EH (cell line): ENCODE results near the gene PHLDB1.
"Not testable (repeated sequence)": the region's sequence is repeated elsewhere in the genome, so short reads cannot be mapped to it uniquely, and the experiment has no call there.

ENCODE experiments used
- DNase-seq: peaks from one replicate; pipeline ENCODE4 v3.0.0-alpha.2; 2015; ENCODE audit warnings: low read depth

The PHLDB1 gene

DNA sequence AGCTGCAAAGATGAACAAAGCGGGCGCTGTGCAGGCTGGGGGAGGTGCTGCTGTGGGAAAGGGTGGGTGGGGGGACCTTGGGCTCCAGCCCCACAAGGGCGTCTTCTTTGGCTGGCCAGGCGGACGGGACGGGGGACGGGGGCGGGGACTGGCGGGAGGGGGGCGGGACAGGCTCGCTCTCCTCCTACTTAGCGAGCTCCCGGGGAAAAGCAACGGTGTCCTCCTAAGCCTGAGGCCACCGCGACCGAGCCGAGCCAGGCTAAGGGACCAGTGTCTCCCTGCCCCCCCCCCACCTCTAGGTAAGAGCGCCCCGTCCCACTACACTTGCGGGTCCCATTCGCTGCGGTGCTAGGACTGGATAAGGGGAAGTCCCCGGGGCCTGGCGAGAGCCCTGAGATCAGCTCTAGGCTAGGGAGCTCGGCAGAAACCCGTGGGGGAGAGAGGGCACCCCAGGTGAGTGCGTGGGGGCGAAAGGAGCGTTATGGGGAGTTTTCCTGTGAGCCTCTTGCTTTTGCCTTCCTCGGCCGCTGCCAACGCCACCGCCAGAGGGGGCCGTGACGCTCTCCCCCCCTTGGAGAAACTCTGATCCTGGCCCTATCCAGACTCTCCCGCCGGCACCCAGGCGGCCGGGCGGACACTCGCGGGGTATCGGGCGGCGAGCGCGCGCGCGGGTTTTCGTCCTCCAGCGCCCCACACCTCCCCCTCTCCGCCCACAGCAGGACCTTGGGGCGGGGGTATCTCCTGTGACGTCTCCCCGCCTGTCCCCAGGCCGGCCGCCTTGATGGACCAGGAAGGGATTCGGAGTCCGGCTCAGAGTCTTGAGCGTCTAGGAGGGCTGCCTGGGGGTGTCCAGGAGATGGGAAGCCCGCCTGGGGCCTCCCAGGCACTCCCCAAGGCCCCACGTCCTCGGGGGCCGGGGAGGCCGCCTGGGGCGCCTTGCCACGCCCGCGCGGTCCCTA lies at the start of gene PHLDB1:
Gene PHLDB1 (plus strand): TSS at position 215 of the 959 bp plus-strand sequence. CDS start 6,222 bp downstream, outside the sequence.
- peak; percentile 78 for DNase-seq

DNA sequence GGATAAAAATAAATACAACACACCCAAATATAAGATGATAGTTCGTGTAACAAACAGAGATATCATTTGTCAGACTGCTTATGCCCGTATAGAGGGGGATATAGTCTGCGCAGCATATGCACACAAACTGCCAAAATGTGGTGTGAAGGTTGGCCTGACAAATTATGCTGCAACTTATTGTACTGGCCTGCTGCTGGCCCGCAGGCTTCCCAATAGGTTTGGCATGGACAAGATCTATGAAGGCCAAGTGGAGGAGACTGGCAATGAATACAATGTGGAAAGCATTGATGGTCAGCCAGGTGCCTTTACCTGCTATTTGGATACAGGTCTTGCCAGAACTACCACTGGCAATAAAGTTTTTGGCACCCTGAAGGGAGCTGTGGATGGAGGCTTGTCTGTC lies 46.6 kb upstream of the PHLDB1 start:
- DNase-seq, result no peak

DNA sequence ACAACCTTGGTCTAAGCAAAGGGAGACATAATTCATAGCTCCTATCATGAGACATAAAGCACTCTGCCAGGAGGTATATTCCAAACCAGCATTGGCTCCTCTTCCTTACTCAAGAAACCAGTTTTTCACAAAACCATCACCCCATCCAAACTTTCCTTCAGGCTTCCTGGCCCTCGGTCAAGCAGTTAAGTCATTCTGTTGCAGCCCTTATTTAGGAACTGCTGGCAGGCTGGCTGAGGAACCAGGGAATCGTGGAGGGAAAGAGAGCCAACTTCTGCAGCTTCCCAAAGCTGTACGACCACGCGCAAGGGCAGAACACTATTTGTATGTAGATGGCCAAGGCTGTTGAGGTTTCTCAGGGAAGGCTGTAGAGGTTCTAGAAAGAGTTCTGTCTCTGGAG lies 42.4 kb upstream of the PHLDB1 start:
- peak; percentile 8 for DNase-seq

DNA sequence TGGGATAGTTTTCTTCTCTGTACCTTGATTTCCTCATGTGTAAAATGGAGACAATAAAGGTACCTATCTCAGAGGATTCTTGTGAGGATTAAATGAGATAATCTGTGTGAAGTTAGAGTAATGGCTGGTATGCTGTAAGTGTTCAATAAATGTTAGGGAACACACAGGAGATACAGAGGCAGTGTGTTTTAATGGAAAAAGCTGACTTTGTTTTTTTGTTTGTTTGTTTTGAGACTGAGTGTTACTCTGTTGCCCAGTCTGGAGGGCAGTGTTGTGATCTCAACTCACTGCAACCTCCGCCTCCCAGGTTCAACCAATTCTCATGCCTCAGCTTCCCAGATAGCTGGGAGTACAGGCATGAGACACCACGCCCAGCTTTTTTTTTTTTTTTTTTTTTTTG lies 37.7 kb upstream of the PHLDB1 start:
- DNase-seq, result no peak

DNA sequence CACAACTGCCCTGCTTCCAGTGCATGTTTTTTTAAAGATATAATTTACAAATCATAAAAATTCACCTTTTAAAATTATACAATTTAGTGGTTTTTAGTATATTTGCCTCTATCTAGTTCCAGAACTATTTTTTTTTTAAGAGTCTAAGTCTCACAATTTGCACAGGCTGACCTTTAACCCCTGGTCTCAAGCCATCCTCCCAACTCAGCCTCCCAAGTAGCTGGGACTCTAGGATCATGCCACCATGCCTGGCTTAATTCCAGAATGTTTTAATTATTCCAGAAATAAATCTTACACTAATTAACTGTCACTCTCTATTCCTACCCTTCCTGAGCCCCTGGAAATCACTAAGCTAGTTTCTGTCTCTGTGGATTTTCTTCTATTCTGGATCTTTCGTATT lies 36.6 kb upstream of the PHLDB1 start:
- no peak for DNase-seq

DNA sequence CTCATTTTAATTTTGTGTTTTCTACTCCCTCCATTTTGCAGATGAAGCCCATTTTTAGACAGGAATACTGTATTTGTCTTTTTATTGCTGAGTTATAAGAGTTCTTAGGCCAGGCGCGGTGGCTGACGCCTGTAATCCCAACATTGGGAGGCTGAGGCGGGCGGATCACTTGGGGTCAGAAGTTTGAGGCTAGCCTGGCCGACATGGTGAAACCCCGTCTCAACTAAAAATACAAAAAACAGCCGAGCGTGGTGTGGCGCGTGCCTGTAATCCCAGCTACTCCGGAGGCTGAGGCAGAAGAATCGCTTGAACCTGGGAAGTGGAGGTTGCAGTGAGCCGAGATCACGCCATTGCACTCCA lies 35.7 kb upstream of the PHLDB1 start:
- DNase-seq, result peak; percentile 22

DNA sequence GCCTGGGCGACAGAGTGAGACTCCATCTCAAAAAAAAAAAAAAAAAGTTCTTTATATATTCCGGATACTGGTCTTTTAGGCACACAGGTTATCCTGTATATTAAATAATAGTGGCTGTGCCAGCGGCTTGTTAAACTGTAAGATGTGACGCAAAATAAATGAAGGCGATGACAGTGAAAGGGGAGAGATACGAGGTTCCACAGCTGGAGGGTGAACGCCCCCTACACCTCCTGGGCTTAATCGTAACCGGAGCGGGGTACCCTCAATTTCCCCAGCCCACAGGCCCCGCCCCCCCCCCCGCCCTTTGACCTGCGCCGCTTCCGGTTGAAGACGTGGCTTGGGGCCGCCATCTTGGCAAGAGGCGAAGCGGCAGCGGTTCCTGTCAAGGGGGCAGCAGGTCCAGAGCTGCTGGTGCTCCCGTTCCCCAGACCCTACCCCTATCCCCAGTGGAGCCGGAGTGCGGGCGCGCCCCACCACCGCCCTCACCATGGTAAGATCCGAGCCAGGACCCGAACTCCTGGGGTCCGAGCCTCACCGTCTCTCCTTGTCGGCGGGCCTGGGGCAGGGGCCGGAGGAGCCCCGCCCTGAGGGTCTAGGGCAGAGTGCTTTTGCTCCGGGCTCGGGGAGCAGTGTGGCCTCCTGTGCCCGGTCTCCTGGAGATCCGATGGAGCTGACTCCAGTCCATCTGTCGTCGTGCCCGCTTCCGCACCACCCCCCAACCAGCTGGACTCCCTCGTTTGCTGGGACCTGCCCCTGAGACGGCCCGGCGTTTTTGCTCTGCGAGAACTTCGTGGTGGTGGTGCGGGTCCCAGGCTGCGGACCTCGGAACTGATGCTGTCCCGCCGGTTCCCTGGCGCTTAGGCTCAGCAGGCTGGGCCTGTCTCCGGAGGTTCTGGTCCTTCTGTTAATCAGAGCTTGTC lies 35.1 kb upstream of the PHLDB1 start, which contains the start of gene ARCN1:
Gene ARCN1 (plus strand): TSS at position 349 of the 920 bp plus-strand sequence. CDS start 139 bp downstream, at position 488.
- peak; percentile 82 for DNase-seq

DNA sequence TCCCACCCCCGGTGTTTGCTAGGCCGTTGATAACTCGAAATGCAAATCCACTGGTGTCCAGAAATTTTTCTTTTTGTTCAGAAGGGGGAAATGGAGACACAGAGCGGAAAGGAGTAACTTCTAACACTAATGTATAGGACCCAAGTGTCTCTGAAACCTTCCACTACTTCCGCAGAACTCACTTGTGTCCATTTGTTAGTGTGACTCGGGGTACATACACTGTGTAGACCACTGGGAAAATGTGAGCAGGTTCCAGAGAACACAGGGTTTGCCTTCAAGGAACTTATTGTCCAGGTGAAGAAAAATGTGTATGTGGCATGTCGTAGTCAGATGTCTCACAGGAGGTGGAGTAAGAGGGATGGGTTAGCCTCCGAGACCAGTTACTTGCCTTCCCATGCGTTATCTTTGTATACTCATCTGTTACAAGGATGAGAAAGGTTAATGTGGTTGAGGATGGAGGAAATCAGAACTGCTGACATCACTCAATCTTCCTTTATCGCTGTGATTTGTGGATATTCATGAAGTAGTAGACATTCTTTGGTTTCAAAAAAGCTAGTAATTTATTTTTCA lies 34.3 kb upstream of the PHLDB1 start:
- DNase-seq, result peak; percentile 72

DNA sequence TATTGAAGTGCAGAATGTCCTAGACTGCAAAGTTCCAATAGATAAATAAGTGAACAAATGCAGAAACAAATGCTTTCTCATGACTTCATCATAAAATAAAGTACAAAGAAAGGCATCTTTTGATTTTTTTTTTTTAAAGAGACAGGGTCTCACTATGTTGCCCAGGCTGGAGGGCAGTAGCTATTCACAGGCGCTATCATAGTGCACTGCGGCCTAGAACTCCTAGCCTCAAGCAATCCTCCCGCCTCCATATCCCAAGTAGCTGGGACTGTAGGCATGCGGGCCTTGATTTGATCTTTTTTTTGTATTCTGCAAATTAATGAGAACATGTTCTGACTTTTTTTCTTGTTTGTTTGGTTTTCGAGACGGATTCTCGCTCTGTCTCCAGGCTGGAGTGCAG lies 32.8 kb upstream of the PHLDB1 start:
- DNase-seq, result peak; percentile 17

DNA sequence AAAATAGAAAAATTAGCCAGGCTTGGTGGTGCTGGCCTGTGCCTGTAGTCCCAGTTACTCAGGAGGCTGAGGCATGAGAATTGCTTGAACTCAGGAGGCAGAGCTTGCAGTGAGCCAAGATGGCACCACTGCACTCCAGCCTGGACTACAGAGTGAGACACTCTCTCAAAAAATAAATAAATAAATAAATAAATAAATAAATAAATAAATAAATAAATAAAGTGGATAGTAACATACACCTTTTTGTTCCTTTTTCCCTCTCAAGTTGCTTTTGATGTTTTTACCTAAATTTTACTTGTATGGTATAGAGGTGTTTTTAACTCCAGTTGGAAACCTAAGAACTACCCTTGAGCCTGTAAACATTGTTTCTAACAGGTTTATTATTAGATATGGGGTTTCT lies 29.4 kb upstream of the PHLDB1 start:
- not testable (repeated sequence) for DNase-seq

DNA sequence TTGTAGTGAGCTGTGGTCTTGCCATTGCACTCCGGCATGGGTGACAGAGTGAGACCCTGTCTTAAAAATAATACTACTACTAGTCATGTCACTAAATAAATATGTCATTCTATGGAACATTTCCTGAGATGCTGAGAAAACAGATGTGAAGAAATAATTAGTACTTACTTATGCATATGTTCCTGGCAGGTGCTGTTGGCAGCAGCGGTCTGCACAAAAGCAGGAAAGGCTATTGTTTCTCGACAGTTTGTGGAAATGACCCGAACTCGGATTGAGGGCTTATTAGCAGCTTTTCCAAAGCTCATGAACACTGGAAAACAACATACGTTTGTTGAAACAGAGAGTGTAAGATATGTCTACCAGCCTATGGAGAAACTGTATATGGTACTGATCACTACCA lies 26.4 kb upstream of the PHLDB1 start:
- no peak for DNase-seq

DNA sequence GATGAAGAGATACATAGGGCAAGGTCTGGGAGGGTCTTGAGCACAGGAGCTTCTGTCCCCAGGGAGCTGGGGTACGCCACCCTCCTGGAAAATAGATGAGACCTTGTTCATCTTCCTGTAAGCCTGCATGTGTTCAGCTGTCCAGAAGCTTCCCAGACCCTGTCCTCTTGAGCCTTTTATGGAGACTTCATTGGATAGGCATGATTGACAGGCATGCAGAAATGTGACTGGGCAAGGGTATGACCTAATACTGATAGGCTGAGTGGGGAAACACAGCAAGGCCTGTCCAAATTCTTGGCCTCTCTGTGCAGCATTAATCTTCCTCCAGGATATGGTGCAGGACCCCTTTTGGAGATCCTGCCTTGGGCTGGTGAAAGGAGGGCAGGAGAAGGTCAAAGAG lies 19.5 kb upstream of the PHLDB1 start:
- DNase-seq, result no peak

DNA sequence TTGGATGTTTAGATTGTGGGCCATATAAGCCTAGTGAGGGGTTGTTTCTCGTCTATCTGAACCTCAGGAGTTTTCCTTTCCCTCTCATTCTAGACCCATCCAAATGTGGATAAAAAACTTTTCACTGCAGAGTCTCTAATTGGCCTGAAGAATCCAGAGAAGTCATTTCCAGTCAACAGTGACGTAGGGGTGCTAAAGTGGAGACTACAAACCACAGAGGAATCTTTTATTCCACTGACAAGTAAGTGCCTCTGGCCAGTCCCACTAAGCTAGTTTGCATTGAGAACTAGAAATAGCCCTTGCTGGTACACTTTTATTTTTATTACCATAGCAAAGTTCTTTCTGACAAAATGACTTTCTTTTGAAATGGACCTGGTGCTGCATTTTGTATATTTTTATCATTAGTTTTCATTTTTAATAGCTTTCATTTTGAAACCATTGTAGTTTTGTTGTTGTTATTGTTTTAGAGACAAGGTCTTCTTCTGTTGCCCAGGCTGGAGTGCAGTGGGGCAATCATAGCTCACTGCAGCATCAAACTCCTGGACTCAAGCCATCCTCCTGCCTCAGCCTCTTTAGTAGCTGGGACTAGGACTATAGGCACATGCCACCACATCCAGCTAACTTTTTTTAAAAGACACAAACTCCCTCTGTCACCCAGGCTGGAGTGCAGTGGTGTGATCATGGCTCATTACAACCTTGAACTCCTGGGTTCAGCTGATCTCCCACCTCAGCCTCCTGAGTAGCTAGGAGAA lies 14.6 kb upstream of the PHLDB1 start:
- peak; percentile 70 for DNase-seq

DNA sequence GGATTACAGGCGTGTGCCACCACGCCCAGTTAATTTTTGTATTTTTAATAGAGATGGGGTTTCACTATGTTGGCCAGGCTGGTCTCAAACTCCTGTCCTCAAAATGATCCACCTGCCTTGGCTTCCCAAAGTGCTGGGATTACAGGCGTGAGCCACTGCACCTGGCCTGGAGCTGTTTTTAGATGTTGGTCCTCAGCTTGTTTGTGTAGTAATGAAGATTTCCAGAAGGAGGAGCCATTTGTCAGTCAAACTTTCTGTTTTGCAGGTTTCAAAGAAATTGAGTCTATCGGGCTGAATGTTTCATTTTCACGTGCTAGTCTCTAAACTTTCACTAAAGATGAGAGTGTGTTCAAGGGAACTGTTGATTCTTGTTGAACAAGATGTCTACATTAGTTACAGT lies 12.4 kb upstream of the PHLDB1 start:
- DNase-seq, result peak; percentile 62

DNA sequence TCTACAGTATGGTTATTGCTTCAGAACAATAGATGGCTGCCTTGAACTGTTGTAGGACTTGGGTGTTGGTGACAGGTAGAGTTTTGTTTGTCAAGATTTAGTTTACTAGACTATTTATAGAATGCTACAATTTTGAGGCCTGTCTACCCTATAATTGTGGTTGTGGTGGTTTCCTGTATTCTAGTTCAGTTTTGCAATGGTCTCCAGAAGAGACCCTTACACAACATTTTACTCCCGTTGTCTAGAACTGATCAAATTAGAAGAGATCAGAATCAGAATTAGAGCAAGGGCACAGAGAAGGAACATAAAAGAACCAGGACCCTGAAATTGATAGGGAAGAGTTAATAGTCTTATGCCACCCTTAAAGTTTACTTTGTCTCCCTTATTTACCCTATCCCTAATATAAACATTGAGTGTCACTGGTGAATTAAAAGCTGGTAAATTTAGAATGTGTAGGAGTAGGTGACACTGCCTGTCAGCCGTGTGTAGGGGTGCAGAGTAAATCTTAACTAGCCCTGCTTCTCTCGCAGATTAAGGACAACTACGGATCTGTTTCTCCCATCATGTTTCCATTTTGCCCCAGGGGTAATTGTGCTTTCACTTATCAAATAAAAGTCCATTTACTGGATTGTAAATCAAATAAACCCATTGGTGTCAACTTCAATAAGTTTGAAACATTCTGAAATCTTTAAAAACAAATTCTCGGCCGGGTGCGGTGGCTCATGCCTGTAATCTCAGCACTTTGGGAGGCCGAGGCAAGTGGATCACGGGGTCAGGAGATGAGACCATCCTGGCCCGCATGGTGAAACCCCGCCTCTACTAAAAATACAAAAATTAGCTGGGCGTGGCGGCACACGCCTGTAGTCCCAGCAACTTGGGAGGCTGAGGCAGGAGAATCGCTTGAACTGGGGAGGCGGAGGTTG lies 10.9 kb upstream of the PHLDB1 start:
- no peak for DNase-seq

DNA sequence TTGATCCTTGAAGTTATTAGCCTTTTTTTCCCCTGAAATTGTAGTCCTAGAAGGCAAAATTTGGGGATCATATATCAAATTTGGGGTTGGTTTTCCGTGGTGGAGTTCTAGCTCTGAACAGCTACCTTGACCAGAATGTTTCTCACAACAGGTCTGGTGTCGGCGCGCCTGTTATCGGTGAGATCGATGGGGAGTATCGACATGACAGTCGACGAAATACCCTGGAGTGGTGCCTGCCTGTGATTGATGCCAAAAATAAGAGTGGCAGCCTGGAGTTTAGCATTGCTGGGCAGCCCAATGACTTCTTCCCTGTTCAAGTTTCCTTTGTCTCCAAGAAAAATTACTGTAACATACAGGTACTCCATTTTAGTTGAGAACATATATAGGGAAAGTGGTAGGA lies 9.9 kb upstream of the PHLDB1 start:
- DNase-seq, result no peak

DNA sequence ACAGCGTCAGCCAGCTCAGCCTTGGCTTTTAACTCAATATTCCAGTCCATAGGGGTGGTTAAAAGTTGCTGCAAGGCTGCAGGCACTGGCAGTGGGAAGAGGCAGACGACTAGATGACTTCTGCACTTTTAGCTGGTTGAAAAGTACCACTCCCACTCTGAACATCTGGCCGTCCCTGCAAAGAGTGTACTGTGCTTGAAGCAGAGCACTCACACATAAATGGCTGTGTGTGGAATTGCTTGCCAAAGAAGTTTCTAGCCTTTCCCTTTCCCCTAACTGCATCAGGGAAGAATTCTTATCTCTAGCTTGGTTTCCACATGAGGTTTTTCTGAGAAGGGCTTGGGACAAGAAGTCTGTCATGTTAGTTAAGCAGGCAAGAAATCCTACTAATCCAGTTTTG lies 5.1 kb upstream of the PHLDB1 start:
- DNase-seq, result no peak

DNA sequence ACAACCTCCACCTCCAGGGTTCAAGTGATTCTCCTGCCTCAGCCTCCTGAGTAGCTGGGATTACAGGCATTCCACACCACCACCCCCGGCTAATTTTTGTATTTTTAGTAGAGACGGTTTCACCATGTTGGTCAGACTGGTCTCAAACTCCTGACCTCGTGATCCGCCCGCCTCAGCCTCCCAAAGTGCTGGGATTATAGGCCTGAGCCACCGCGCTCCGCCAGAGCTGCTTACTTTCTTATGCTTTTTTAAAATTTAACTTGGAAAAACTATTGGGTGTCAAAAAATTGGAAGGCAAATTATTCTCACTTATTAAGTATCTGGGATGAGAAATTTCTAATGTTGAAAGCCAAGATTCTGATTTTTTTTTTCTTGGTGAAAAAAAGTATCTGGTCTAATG lies 3.7 kb upstream of the PHLDB1 start:
- not testable (repeated sequence) for DNase-seq

DNA sequence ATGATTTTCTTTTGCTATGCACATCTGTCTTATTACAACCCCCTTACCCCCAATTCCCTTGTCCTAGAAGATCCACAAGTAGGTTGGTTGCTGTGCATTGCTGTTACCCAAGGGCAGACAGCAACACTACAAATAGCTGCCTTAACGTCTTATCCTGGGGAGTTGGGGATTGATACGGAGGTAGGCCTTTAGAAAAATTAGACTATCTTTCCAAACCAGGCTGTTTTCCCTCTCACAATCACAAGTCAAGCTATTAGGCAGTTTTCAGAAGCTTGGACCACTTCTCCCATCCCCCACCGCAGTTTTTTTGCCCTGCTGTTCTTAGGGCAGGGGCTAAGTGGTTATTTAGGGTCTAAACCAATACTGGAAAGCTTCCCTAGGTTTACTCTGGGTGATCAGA lies 2.8 kb upstream of the PHLDB1 start:
- DNase-seq, result no peak

DNA sequence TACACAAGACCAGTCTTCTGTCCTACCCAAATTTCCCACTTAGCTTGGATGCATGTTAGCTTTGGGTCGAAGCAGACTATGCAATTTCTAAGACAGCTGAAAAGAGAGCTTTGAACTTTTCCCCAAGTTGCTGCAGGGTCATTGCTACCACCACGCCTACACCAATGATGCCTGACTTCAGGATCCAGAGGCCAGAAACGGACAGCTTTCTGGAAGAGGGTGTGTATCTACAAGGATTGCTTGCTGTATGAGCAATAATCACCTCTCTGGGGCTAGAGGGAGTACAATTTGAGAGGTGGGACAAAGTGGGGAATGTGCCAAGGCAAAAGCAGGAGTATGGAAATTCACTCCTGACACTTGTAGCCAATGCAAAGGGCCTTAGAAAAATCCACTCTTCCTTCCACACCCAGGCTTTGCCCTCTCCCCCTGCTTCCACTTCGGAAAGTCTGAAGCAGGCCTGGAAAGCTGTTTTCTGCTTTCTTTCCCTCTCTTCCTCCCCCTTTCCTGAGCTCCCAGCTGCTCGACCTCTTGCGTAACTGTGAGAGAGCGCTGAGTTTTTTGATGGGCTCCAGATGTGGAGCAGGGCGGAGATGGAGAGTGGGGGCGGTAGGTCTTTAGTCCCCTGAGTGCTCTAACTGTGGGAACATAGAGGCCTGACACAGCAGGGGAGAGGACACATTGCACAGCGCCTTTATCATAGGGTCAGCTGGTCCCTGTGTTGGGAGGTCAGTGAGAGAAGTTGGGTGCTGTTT lies 2.1 kb upstream of the PHLDB1 start:
- DNase-seq, result peak; percentile 93
